HuH-7 (cell line): ENCODE data around the gene PLPP6.

Experiments
- DNase-seq: peaks from one replicate; pipeline ENCODE4 v3.0.0; 2011; ENCODE audit warnings: low spot score

PLPP6 gene

GRCh38 chr9:4700091-4700490, 38.0 kb downstream of the PLPP6 start:
- no peak for DNase-seq

DNA sequence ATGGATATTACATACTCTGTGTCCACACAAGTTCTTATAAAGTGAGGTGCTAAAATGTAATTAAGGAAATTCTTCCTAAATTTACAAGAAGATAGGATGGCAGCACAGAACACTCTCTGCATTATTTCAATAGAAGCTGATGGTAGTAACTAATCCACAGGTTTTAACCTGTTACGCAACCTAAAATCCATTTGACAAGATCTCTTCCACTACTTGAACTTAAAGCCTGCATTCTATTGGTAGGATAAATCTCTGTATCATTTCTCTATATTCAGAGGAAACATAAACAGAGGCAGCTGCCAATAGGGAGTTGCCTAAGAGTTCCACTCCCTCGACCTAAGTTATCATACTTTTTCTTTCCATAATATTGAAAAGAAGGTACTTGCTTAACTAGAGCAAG, 38.8 kb downstream of the PLPP6 start:
- DNase-seq, result no peak

- DNase-seq, result no peak
Measured at GRCh38 chr9:4701526-4701925, 39.4 kb downstream of the PLPP6 start.

GRCh38 chr9:4704129-4704528, 42.0 kb downstream of the PLPP6 start:
- DNase-seq, result no peak

DNA sequence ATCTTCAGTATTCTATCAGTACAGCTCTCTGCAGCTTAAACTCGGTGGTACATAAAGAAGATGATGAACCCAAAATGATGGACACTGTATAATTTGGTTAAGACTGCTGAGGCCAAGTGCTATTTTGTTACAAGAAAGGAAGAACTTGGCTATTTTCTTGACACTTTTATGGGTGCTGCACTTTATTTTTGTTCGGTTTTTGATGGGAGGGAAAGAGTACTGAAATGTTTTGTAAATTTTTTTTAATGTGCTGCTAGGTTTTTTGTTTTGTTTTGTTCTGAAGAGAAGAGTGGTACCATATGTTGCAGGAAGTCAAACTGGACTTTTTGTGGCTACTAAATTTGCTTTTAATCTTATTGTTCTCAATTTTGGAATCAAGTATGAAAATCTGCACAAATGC, 43.9 kb downstream of the PLPP6 start:
- no peak for DNase-seq

GRCh38 chr9:4706971-4707622, 45.0 kb downstream of the PLPP6 start:
- no peak for DNase-seq

- DNase-seq, result no peak
Measured at GRCh38 chr9:4709380-4709779, 47.3 kb downstream of the PLPP6 start.

DNA sequence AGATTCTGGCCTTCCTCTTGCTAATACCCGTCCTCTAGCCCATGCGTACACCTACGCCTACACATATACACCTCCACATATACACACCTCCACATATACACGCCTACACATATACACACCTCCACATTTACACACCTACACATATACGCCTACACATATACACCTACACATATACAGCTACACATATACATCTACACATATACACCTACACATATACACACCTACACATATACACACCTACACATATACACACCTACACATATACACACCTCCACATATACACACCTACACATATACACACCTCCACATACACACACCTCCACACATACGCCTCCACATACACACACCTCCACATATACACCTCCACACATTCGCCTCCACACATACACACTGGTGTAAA, 51.8 kb downstream of the PLPP6 start:
- DNase-seq, result no peak

DNA sequence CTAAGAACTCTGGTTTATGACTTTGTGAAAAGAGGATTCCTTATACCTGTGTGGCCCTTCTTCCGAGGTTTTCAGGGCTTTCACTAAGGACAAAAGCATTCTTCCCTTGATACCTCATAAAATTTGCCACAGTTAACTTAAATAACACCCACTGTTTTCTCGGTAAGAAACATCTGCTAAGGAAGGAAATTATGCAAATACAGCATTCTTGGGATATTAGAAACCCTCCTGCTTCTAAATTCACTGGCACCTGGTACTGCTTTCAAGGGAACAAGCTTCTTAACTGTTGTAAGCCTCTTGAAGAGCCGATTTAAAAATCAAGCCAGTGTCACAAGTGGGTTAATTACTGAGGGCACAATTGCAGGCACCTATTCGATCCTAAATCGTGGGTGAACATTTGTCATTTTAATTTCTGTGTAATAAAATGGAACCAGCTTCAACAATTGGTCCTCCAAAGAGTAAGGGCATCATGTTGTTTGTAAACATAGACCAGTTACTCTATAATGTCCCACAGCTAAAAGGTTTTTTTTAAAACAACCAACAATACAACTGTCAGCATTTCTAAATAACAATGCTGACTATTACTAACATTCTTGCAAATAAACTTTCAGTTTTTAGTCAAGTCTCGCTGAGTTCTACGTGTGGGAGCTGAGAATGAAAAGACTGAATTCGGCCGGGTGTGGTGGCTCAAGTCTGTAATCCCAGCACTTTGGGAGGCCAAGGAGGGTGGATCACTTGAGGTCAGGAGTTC, 52.3 kb downstream of the PLPP6 start:
- DNase-seq, result no peak
